ENCODE measurements around the gene FLT4. TPM values are rescaled to one million over a fixed set of nuclear protein-coding genes. Genes with fewer than 3 reads are reported as not detected.

Gene FLT4
- total and polyA plus RNA-seq, 4 donors, result 2.0 to 19.9 (median 7.6) TPM

GRCh38 chr5:180666812-180667211 is 17.4 kb upstream of the FLT4 start:
- 89% methylated on average over 10 of the region's 10 CpGs for WGBS
- H3K9ac ChIP-seq (ENCODE audit: low read depth in 1 of 2, low read length in 2 of 2), result no peak overlapping the region
- DNase-seq (ENCODE audit: low spot score), result no peak
- H3K27me3 ChIP-seq (ENCODE audit: control insufficient read depth in 4 of 4, insufficient read depth in 4 of 4, low read length in 3 of 4), result peaks cover 0 to 5% (median 0%) of the 10 kb centered on the region in 4 donors
- H3K4me3 ChIP-seq (ENCODE audit: low read depth in 1 of 3, low read length in 3 of 3), result no peak overlapping the region
- H3K27ac ChIP-seq (ENCODE audit: low read depth in 1 of 2, low read length in 2 of 2), result no peak overlapping the region
- TF ChIP-seq GABPA (IDR thresholded peaks at IDR 0.05 in 1 of 2, conservative IDR thresholded peaks at IDR 0.05 in 1 of 2) (no peak), FOXA1 (IDR thresholded peaks at IDR 0.05) (no peak), EGR1 (IDR thresholded peaks at IDR 0.05; ENCODE audit: low read depth in 2 of 2) (no peak), ZBTB33 (IDR thresholded peaks at IDR 0.05) (no peak), HNF4G (IDR thresholded peaks at IDR 0.05) (no peak), YY1 (IDR thresholded peaks at IDR 0.05) (no peak), CTCF (IDR thresholded peaks at IDR 0.05; ENCODE audit: low read depth, low read length, missing input control) (no peak), RAD21 (IDR thresholded peaks at IDR 0.05) (no peak), NR2F2 (IDR thresholded peaks at IDR 0.05) (no peak), JUND (IDR thresholded peaks at IDR 0.05) (no peak), HNF4A (conservative IDR thresholded peaks at IDR 0.05) (no peak), SP1 (IDR thresholded peaks at IDR 0.05) (no peak), TAF1 (conservative IDR thresholded peaks at IDR 0.05) (no peak), RXRA (IDR thresholded peaks at IDR 0.05) (no peak), FOXA2 (IDR thresholded peaks at IDR 0.05) (no peak)
- TF ChIP-seq, protein P1, sequence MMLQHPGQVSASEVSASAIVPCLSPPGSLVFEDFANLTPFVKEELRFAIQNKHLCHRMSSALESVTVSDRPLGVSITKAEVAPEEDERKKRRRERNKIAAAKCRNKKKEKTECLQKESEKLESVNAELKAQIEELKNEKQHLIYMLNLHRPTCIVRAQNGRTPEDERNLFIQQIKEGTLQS (IDR thresholded peaks at IDR 0.05), result no peak
- TF ChIP-seq, protein P2, sequence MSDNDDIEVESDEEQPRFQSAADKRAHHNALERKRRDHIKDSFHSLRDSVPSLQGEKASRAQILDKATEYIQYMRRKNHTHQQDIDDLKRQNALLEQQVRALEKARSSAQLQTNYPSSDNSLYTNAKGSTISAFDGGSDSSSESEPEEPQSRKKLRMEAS (IDR thresholded peaks at IDR 0.05), result no peak
- TF ChIP-seq, protein P3, sequence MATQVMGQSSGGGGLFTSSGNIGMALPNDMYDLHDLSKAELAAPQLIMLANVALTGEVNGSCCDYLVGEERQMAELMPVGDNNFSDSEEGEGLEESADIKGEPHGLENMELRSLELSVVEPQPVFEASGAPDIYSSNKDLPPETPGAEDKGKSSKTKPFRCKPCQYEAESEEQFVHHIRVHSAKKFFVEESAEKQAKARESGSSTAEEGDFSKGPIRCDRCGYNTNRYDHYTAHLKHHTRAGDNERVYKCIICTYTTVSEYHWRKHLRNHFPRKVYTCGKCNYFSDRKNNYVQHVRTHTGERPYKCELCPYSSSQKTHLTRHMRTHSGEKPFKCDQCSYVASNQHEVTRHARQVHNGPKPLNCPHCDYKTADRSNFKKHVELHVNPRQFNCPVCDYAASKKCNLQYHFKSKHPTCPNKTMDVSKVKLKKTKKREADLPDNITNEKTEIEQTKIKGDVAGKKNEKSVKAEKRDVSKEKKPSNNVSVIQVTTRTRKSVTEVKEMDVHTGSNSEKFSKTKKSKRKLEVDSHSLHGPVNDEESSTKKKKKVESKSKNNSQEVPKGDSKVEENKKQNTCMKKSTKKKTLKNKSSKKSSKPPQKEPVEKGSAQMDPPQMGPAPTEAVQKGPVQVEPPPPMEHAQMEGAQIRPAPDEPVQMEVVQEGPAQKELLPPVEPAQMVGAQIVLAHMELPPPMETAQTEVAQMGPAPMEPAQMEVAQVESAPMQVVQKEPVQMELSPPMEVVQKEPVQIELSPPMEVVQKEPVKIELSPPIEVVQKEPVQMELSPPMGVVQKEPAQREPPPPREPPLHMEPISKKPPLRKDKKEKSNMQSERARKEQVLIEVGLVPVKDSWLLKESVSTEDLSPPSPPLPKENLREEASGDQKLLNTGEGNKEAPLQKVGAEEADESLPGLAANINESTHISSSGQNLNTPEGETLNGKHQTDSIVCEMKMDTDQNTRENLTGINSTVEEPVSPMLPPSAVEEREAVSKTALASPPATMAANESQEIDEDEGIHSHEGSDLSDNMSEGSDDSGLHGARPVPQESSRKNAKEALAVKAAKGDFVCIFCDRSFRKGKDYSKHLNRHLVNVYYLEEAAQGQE (IDR thresholded peaks at IDR 0.05), result no peak
- H3K4me1 ChIP-seq (ENCODE audit: control insufficient read depth in 4 of 4, insufficient read depth in 4 of 4, low read length in 3 of 4), result peaks cover 0 to 2% (median 0%) of the 10 kb centered on the region in 4 donors
- peaks cover 0 to 3% (median 0%) of the 10 kb centered on the region in 4 donors for H3K9me3 ChIP-seq (ENCODE audit: control insufficient read depth in 4 of 4, low read length in 3 of 4)
- no peaks in the 10 kb centered on the region for H3K36me3 ChIP-seq (ENCODE audit: control insufficient read depth in 4 of 4, insufficient read depth in 3 of 4, low read depth in 1 of 4, low read length in 3 of 4)

Data from liver (tissue), 9 donors.